Thymus (tissue), 11 donors: ENCODE measurements around the gene GART. TPM values are rescaled to one million over a fixed set of nuclear protein-coding genes. Genes with fewer than 3 reads are reported as not detected.
A peak's percentile ranks its signal among the peaks of the same experiment; 100 is the strongest.

Experiments
- DNase-seq, 9 donors: peaks; one replicate each; pipeline ENCODE4 v3.0.0-alpha.2; 2013; ENCODE audit warnings: low spot score in 9 of 9, low read depth in 6 of 9, missing footprints in 1 of 9
- H3K27ac ChIP-seq, 2 donors: one replicate each; pipeline ENCODE4 v1.5.1; 2013; ENCODE audit warnings: control low read depth in 1 of 2, low read depth in 1 of 2, low read length in 1 of 2, mild to moderate bottlenecking in 1 of 2, moderate library complexity in 1 of 2
- H3K27me3 ChIP-seq, 2 donors: one replicate each; pipeline ENCODE4 v1.5.1; 2013; ENCODE audit warnings: low read length in 1 of 2; ENCODE audit not compliant: control insufficient read depth in 2 of 2, insufficient read depth in 1 of 2
- H3K36me3 ChIP-seq, 2 donors: one replicate each; pipeline ENCODE4 v1.5.1; 2013; ENCODE audit warnings: low read length in 1 of 2, mild to moderate bottlenecking in 1 of 2, moderate library complexity in 1 of 2; ENCODE audit not compliant: control insufficient read depth in 2 of 2, insufficient read depth in 2 of 2
- H3K4me1 ChIP-seq, 2 donors: one replicate each; pipeline ENCODE4 v1.5.1; 2013; ENCODE audit warnings: low read length in 2 of 2; ENCODE audit not compliant: control insufficient read depth in 2 of 2, insufficient read depth in 2 of 2
- H3K4me3 ChIP-seq, 2 donors: one replicate each; pipeline ENCODE4 v1.5.1; 2013; ENCODE audit warnings: low read length in 2 of 2, control low read depth in 1 of 2, mild to moderate bottlenecking in 1 of 2
- H3K9me3 ChIP-seq, 2 donors: one replicate each; pipeline ENCODE4 v1.5.1; 2013; ENCODE audit warnings: low read length in 1 of 2, mild to moderate bottlenecking in 1 of 2; ENCODE audit not compliant: control insufficient read depth in 2 of 2, insufficient read depth in 1 of 2
- WGBS: extraction: QIAGEN DNeasy Blood & Tissue Kit; methylation state at CpG from one replicate; pipeline ENCODE4 v1.1.7; 2013; 5-methylcytosine and 5-hydroxymethylcytosine counted together
- polyA plus RNA-seq: library from polyadenylated mRNA; stranded (reverse); fragments of 200-250 nt; gene quantifications from one replicate; pipeline ENCODE4 v1.2.3, GENCODE V29; 2013
- total RNA-seq: library from RNA; stranded (reverse); fragments of 120-200 nt; gene quantifications from one replicate; pipeline ENCODE4 v1.2.4, GENCODE V29; 2013
- donor health status: healthy.

GART gene
- total and polyA plus RNA-seq, 2 donors: 29.5 to 58.5 TPM

DNA sequence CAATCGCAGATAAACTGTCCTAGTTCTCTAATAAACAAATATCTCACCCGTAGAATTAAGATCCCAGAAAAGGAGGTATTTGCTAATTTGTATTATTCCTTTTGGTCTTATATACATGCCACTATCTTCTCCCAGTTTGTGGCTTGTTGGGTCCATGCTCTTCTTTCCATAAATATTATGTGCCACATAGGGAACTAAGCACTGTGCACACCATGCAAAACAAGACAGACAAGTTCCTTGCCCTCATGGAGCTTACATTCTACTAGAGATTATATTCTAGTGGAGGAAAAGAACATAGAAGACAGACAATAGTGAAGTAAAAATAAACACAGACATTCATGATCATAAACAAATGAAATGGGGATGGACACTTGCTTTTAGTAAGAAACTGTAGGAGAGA lies 4.7 kb downstream of the GART start:
- DNase-seq: no peak
- peaks cover 32 to 61% of the 10 kb centered on the region in 2 donors for H3K36me3 ChIP-seq
- WGBS: 99% methylated on average over 2 of the region's 2 CpGs

DNA sequence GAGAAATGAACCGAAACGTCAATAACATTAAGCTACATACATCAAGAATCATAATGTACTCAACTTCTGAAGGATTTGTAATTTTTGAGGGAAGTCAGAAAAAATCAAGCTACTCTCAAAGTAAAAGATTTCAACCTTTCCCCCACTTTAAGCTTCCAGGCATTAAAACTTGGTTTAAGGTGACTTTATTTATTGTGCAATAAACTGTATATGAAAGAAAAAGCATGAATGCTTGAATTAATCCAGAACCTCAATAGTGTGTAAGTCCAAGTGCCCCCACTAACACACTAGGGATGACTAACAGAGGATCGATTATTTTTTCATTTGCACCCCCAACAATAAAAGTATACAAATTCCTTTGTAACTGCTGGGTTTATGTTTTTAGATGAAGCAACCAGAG lies 10.9 kb downstream of the GART start:
- 96% methylated on average over 3 of the region's 3 CpGs for WGBS
- no peak overlapping the region for H3K27ac ChIP-seq
- DNase-seq: no peak

More for the DNA sequence above, 4.7 kb downstream of the GART start:
- peaks cover 5 to 6% of the 10 kb centered on the region in 2 donors for H3K4me1 ChIP-seq
- no peaks in the 10 kb centered on the region for H3K27me3 ChIP-seq
- no peak overlapping the region for H3K4me3 ChIP-seq
- H3K27ac ChIP-seq: no peak overlapping the region
- no peaks in the 10 kb centered on the region for H3K9me3 ChIP-seq

DNA sequence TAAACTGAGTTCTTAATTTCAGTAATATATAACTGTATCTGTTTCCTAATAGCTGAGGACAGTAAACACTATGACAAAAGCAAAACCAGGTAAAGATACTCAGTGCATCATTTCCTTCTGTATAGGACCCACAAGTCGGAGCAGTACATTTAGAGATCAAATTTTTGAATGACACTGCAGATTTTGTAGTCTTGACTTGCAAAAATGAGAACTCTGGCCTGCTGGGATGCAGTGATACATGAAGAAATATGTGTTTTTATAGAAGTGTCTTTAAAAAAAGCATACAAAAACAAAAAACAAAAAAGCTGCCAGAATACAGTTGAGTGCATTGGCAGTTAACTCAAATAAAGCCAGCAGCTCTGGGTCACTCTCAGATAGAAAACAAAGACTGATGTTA lies 19.0 kb downstream of the GART start:
- DNase-seq: no peak
- Histone ChIP-seq H3K27me3 (no peaks in the 10 kb centered on the region), H3K9me3 (no peaks in the 10 kb centered on the region), H3K4me3 (no peak overlapping the region), H3K36me3 (peaks cover 23 to 47% of the 10 kb centered on the region in 2 donors), H3K4me1 (no peaks in the 10 kb centered on the region), H3K27ac (no peak overlapping the region)
- 64% methylated on average over 1 of the region's 1 CpG for WGBS

More for the DNA sequence above, 10.9 kb downstream of the GART start:
- no peaks in the 10 kb centered on the region for H3K9me3 ChIP-seq
- no peaks in the 10 kb centered on the region for H3K27me3 ChIP-seq
- no peaks in the 10 kb centered on the region for H3K4me1 ChIP-seq
- H3K4me3 ChIP-seq: no peak overlapping the region
- peaks cover 41 to 84% of the 10 kb centered on the region in 2 donors for H3K36me3 ChIP-seq

DNA sequence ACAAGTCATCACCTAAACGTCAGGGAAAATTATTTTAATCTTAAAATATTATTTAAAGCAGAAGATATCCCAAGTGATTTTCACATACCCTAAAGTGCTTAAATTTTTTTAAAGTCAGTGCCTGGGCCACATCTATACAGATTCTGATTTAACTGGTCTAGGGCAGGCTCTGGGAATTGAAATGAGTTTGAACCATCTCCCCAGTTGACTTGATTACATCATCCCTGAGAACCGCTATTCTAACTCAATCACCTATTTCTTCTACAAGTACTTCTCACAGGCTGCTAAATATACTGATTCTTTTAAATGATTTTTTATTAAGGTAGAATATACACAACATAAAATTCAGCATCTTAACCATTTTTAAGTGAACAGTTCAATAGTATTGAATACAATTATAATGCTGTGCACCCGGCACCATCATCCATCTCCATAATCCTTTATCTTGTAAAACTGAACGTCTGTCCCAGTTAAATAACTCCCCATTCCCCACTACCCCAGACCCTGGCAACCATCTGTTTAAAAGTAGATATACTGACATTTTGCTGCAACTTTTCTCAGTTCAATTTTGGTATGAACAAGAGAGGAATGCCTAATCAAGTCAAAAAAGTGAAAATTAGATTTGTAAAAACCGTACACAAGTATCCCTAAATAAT lies 19.5 kb downstream of the GART start:
- no peak for DNase-seq
- H3K4me1 ChIP-seq: no peaks in the 10 kb centered on the region
- no peaks in the 10 kb centered on the region for H3K27me3 ChIP-seq
- H3K4me3 ChIP-seq: no peak overlapping the region
- H3K9me3 ChIP-seq: no peaks in the 10 kb centered on the region
- H3K27ac ChIP-seq: no peak overlapping the region
- peaks cover 20 to 47% of the 10 kb centered on the region in 2 donors for H3K36me3 ChIP-seq
- WGBS: 98% methylated on average over 5 of the region's 5 CpGs

DNA sequence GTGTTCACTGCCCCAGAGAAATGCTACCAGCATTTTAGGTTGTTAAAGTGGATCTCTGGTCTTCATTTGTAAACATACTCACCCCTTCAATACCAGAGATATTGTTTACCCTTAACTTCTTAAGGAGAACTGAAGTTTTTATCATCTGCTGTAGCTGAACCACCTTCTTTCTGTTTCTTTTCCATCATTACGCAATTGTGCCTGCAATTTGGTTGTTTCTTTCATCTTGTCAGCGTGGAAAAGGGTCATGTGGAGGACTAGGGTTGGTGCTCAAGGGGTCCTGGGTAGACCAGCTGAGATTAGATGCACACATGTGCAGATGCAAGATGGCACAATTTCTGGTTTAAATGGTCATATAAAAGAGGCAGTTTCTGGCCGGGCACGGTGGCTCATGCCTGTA lies 23.0 kb downstream of the GART start:
- no peak for DNase-seq
- no peak overlapping the region for H3K4me3 ChIP-seq
- peaks cover 31 to 57% of the 10 kb centered on the region in 2 donors for H3K36me3 ChIP-seq
- no peaks in the 10 kb centered on the region for H3K9me3 ChIP-seq
- no peaks in the 10 kb centered on the region for H3K27me3 ChIP-seq
- H3K27ac ChIP-seq: no peak overlapping the region
- no peaks in the 10 kb centered on the region for H3K4me1 ChIP-seq
- 98% methylated on average over 4 of the region's 4 CpGs for WGBS

- Histone ChIP-seq H3K4me1 (no peaks in the 10 kb centered on the region), H3K27me3 (no peaks in the 10 kb centered on the region), H3K27ac (peak overlapping the region; percentile 0 to 55), H3K9me3 (no peaks in the 10 kb centered on the region), H3K4me3 (no peak overlapping the region), H3K36me3 (peaks cover 36 to 69% of the 10 kb centered on the region in 2 donors)
- 95% methylated on average over 2 of the region's 2 CpGs for WGBS
- peak in 1 of 9 donors; percentile 5 for DNase-seq
Measured at GRCh38 chr21:33514229-33514628, 27.7 kb downstream of the GART start.

DNA sequence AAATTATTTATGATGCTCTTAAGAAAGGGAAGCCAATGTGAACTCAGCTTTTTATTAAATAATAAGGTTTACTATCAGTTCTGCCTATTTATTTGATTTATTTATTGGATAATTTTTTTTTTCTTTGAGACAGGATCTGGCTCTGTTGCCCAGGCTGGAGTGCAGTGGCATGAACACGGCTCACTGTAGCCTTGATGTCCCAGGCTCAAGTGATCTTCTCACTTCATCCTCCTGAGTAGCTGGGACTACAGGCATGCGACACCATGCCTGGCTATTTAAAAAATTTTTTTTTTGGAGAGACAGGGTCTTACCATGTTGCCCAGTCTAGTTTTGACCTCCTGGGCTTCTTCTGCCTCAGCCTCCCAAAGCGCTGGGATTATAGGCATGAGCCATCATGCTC lies 29.4 kb downstream of the GART start:
- Histone ChIP-seq H3K4me3 (no peak overlapping the region), H3K27ac (no peak overlapping the region), H3K36me3 (peaks cover 29 to 68% of the 10 kb centered on the region in 2 donors), H3K4me1 (no peaks in the 10 kb centered on the region), H3K27me3 (no peaks in the 10 kb centered on the region), H3K9me3 (no peaks in the 10 kb centered on the region)
- WGBS: 98% methylated on average over 3 of the region's 3 CpGs
- DNase-seq: no peak

- no peak for DNase-seq
- Histone ChIP-seq H3K27ac (no peak overlapping the region), H3K9me3 (no peaks in the 10 kb centered on the region), H3K4me3 (no peak overlapping the region), H3K4me1 (no peaks in the 10 kb centered on the region), H3K27me3 (no peaks in the 10 kb centered on the region), H3K36me3 (peaks cover 23 to 62% of the 10 kb centered on the region in 2 donors)
- 98% methylated on average over 4 of the region's 4 CpGs for WGBS
Measured at GRCh38 chr21:33511639-33512038, 30.3 kb downstream of the GART start.

GRCh38 chr21:33510826-33511225 lies 31.1 kb downstream of the GART start:
- Histone ChIP-seq H3K36me3 (peaks cover 23 to 59% of the 10 kb centered on the region in 2 donors), H3K27me3 (no peaks in the 10 kb centered on the region), H3K9me3 (no peaks in the 10 kb centered on the region), H3K4me3 (no peak overlapping the region), H3K27ac (peak overlapping the region in 1 of 2 donors; percentile 12), H3K4me1 (no peaks in the 10 kb centered on the region)
- DNase-seq: peak in 1 of 9 donors; percentile 10
- 92% methylated on average over 8 of the region's 8 CpGs for WGBS
